ENCODE results near the gene IPO9.

- TF ChIP-seq POLR2A (IDR thresholded peaks at IDR 0.05; ENCODE audit: low read depth, low read length) (no peak), CTCF (conservative IDR thresholded peaks at IDR 0.05; ENCODE audit: low read depth, low read length) (no peak), RFX5 (IDR thresholded peaks at IDR 0.05; ENCODE audit: low read depth, low read length) (no peak), RAD21 (IDR thresholded peaks at IDR 0.05; ENCODE audit: low read length) (no peak), BHLHE40 (IDR thresholded peaks at IDR 0.05; ENCODE audit: low read depth, low read length) (no peak), CEBPB (IDR thresholded peaks at IDR 0.05; ENCODE audit: low read depth, low read length) (no peak), ELK1 (IDR thresholded peaks at IDR 0.05; ENCODE audit: borderline replicate concordance, low read depth, low read length) (no peak), MAFK (IDR thresholded peaks at IDR 0.05; ENCODE audit: low read depth, low read length) (no peak), USF2 (IDR thresholded peaks at IDR 0.05; ENCODE audit: low read depth, low read length) (no peak), SMC3 (IDR thresholded peaks at IDR 0.05; ENCODE audit: low read depth, low read length) (no peak), RCOR1 (IDR thresholded peaks at IDR 0.05; ENCODE audit: insufficient replicate concordance, low read length) (no peak), MAZ (IDR thresholded peaks at IDR 0.05; ENCODE audit: borderline replicate concordance, low read depth, low read length) (no peak)
Measured at GRCh38 chr1:201885531-201886075, 56.6 kb downstream of the IPO9 start.
